Psoas muscle (tissue), 8 donors: ENCODE results near the gene CEP72. TPM values are rescaled to one million over a fixed set of nuclear protein-coding genes. Genes with fewer than 3 reads are reported as not detected.

Experiments used
- ATAC-seq, 4 donors: fragments of 200-7000 bp; cut with Tn5 transposase; one replicate each; pipeline ENCODE4 v1.9.1; 2020; ENCODE audit warnings: moderate library complexity in 3 of 4, mild to moderate bottlenecking in 2 of 4
- DNase-seq, 2 donors: peaks; one replicate each; pipeline ENCODE4 v3.0.0-alpha.2; 2020
- H3K27ac ChIP-seq: fragments of 200-600 bp; one replicate; pipeline ENCODE4 v1.8.0; 2022
- H3K27me3 ChIP-seq, 3 donors: fragments of 200-600 bp in 1 of 3; one replicate each; pipeline versions ENCODE4 v1.6.1 to v1.8.0; 2013 to 2022; ENCODE audit warnings: low read length in 2 of 3, mild to moderate bottlenecking in 2 of 3, moderate library complexity in 1 of 3; ENCODE audit not compliant: insufficient read depth in 3 of 3
- H3K36me3 ChIP-seq, 2 donors: fragments of 200-600 bp in 1 of 2; one replicate each; pipeline versions ENCODE4 v1.6.1 to v1.8.0; 2013 to 2022; ENCODE audit warnings: low read depth in 1 of 2, mild to moderate bottlenecking in 1 of 2, moderate library complexity in 1 of 2; ENCODE audit not compliant: insufficient read depth in 1 of 2
- H3K4me1 ChIP-seq: fragments of 200-600 bp; one replicate; pipeline ENCODE4 v1.8.0; 2022
- H3K4me3 ChIP-seq: fragments of 200-600 bp; one replicate; pipeline ENCODE4 v1.8.0; 2022; ENCODE audit warnings: mild to moderate bottlenecking
- H3K9me3 ChIP-seq: fragments of 200-600 bp; one replicate; pipeline ENCODE4 v1.8.0; 2022
- CTCF ChIP-seq: fragments of 200-600 bp; IDR thresholded peaks from one replicate; pipeline ENCODE4 v1.8.0; 2022; ENCODE audit warnings: antibody characterized with exemption
- WGBS, 3 donors: extraction: QIAGEN DNeasy Blood & Tissue Kit; methylation state at CpG; one replicate each; pipeline versions ENCODE4 v1.1.6 to v1.1.7; 2013; 5-methylcytosine and 5-hydroxymethylcytosine counted together
- intact Hi-C, 2 donors: fragments of 100-400 bp; cut with DNase I; formaldehyde crosslinking; loops; one replicate each; pipeline versions ENCODE4 v1.11.0 to v1.14.2; 2022
- polyA plus RNA-seq, 3 donors: library from polyadenylated mRNA; stranded (reverse); fragments of 200-250 nt; gene quantifications; one replicate each; pipeline ENCODE4 v1.2.3, GENCODE V29; 2013
- total RNA-seq, 4 donors: library from RNA; stranded (reverse); fragmentation: NEBNext Ultra II Directional in 2 of 4; extraction: Animal tissue kit (Norgen Biotek cat#: 25700) in 2 of 4; gene quantifications; one replicate each; pipeline versions ENCODE4 v1.2.1 to v1.2.4, GENCODE V29; 2021 to 2023
- donor health status: healthy with polysubstance abuse.
- donor health status: DM: no; HTN: no; CAD: no; lungs with moderate emphysema.
- donor health status: Bipolar disorder and iron deficiency.
- donor health status: healthy.
- donor health status: DM: yes; HTN: yes; CAD: no.
- donor health status: DM: no; HTN: no; CAD: no.
- donor health status: DM: no; HTN: no; CAD: no.
- donor health status: DM: yes; HTN: yes; CAD: no.

Gene CEP72
- total and polyA plus RNA-seq, 7 donors = 0.43 to 2.4 (median 0.71) TPM

GRCh38 chr5:674630-675011 is 62.5 kb downstream of the CEP72 start:
- intact Hi-C loops = no loop called here
- H3K9me3 ChIP-seq = no peaks in the 10 kb centered on the region
- no peaks in the 10 kb centered on the region for H3K27me3 ChIP-seq
- WGBS, 3 donors = 32 to 40% (median 34%) methylated on average over 4 to 7 of the region's 7 CpGs
- ATAC-seq (no peak), DNase-seq (no peak)
- H3K36me3 ChIP-seq = no peaks in the 10 kb centered on the region
- H3K27ac ChIP-seq = peak overlapping the region; percentile 64
- H3K4me1 ChIP-seq = peaks cover 36% of the 10 kb centered on the region
- no peak for TF ChIP-seq CTCF
- no peak overlapping the region for H3K4me3 ChIP-seq

- Histone ChIP-seq H3K4me3 (no peak overlapping the region), H3K9me3 (no peaks in the 10 kb centered on the region), H3K27me3 (no peaks in the 10 kb centered on the region), H3K36me3 (no peaks in the 10 kb centered on the region), H3K27ac (no peak overlapping the region), H3K4me1 (peaks cover 36% of the 10 kb centered on the region)
- intact Hi-C loops = no loop called here
- DNase-seq (peak; percentile 13 to 33), ATAC-seq (no peak)
- 77 to 89% (median 83%) methylated on average over 18 to 20 of the region's 20 CpGs for WGBS, 3 donors
- TF ChIP-seq CTCF = no peak
Measured at GRCh38 chr5:675111-675870, 63.2 kb downstream of the CEP72 start.

GRCh38 chr5:675871-676698 is 63.9 kb downstream of the CEP72 start:
- H3K4me1 ChIP-seq = peaks cover 39% of the 10 kb centered on the region
- intact Hi-C loops = no loop called here
- ATAC-seq (no peak), DNase-seq (peak; percentile 6 to 15)
- TF ChIP-seq CTCF = no peak
- 78 to 79% (median 78%) methylated on average over 34 to 36 of the region's 36 CpGs for WGBS, 3 donors
- H3K4me3 ChIP-seq = no peak overlapping the region
- no peaks in the 10 kb centered on the region for H3K9me3 ChIP-seq
- no peak overlapping the region for H3K27ac ChIP-seq
- H3K36me3 ChIP-seq = no peaks in the 10 kb centered on the region
- no peaks in the 10 kb centered on the region for H3K27me3 ChIP-seq

DNA sequence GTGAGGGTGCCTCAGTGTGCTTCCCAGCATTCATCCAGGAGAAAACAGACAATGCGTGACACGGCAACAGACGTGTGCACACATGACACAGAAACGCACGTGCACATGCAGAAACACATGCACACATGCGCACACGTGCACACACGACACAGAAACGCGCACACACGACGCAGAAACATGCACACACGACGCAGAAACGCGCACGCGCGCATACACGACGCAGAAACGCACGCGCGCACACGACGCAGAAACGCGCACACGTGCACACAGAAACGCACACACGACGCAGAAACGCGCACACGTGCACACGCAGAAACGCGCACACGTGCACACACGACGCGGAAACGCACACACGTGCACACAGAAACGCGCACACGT is 64.5 kb downstream of the CEP72 start:
- peaks cover 34% of the 10 kb centered on the region for H3K4me1 ChIP-seq

More for the DNA sequence above, 64.5 kb downstream of the CEP72 start:
- H3K27me3 ChIP-seq = no peaks in the 10 kb centered on the region
- H3K9me3 ChIP-seq = no peaks in the 10 kb centered on the region
- no peak overlapping the region for H3K27ac ChIP-seq
- no peaks in the 10 kb centered on the region for H3K36me3 ChIP-seq
- DNase-seq = peak in 1 of 2 donors; percentile 21
- H3K4me3 ChIP-seq = no peak overlapping the region
- ATAC-seq = no peak
- no peak for TF ChIP-seq CTCF
- WGBS, 3 donors = 89 to 96% (median 95%) methylated on average over 48 of the region's 48 CpGs
- intact Hi-C loops = no loop called here
